A549 (cell line): ENCODE measurements around the gene LTBP3. TPM values are rescaled to one million over a fixed set of nuclear protein-coding genes. Genes with fewer than 3 reads are reported as not detected.

Experiments used
- ATAC-seq, 2 experiments: fragments of 200-7000 bp in 1 of 2; fragments of >200 bp in 1 of 2; cut with Nextera tagmentation in 1 of 2; cut with Tn5 transposase in 1 of 2; 3 replicates each; pipeline versions ENCODE4 v1.8.0 to v1.9.1; 2018 to 2020; ENCODE audit warnings: mild to moderate bottlenecking in 1 of 2, moderate library complexity in 1 of 2
- CTCF ChIA-PET: fragments of 300-600 bp; sonication (Branson Sonifier 250); formaldehyde crosslinking; extraction: SDS; loops from one replicate; lab custom pipeline; 2021; ENCODE audit warnings: antibody characterized with exemption, inconsistent platforms; lab: Yijun Ruan, JAX
- POLR2A ChIA-PET: fragments of 350-600 bp; formaldehyde crosslinking; extraction: SDS; loops from one replicate; lab custom pipeline; 2021; ENCODE audit warnings: antibody characterized with exemption, inconsistent platforms; lab: Yijun Ruan, JAX
- DNase-seq, 2 experiments: peaks; one replicate each; pipeline versions ENCODE4 v3.0.0 to v3.0.0-alpha.2; 2011 to 2016; ENCODE audit warnings: low read depth in 1 of 2, low spot score in 1 of 2
- FAIRE-seq: peaks from 2 replicates; lab custom pipeline; 2011; peaks lifted over from hg19 to GRCh38; lab: Jason Lieb, UNC
- H3K27ac ChIP-seq, 2 experiments: fragments of >200 bp; sonication (Bioruptor Twin); formaldehyde crosslinking; 3 replicates each; pipeline ENCODE4 v1.5.1; 2016 to 2017
- H3K4me1 ChIP-seq: fragments of >200 bp; sonication (Bioruptor Twin); formaldehyde crosslinking; 3 replicates; pipeline ENCODE4 v1.6.1; 2016
- H3K4me2 ChIP-seq: fragments of >200 bp; sonication (Bioruptor Twin); formaldehyde crosslinking; 3 replicates; pipeline ENCODE4 v1.6.1; 2016
- H3K4me3 ChIP-seq: fragments of >200 bp; sonication (Bioruptor Twin); formaldehyde crosslinking; 3 replicates; pipeline ENCODE4 v1.5.1; 2016
- H3K9me3 ChIP-seq: fragments of >200 bp; sonication (Bioruptor Twin); formaldehyde crosslinking; 3 replicates; pipeline ENCODE4 v1.6.1; 2016
- ATOH8 ChIP-seq: fragments of 250-450 bp; sonication (Bioruptor Pico); IDR thresholded peaks from 2 replicates; pipeline ENCODE4 v1.5.0; 2020; ENCODE audit warnings: low read depth, mild to moderate bottlenecking, moderate library complexity
- CBX2 ChIP-seq: fragments of 200-600 bp; sonication (generic); IDR thresholded peaks from 2 replicates; pipeline ENCODE4 v1.6.1; 2016; ENCODE audit warnings: low read depth, mild to moderate bottlenecking, borderline replicate concordance
- CHD2 ChIP-seq: fragments of 150-350 bp; IDR thresholded peaks from 2 replicates; pipeline ENCODE4 v1.6.1; 2014; ENCODE audit warnings: low read length; ENCODE audit not compliant: partially characterized antibody
- E2F6 ChIP-seq: IDR thresholded peaks from 2 replicates; pipeline ENCODE4 v1.6.1; 2012; ENCODE audit warnings: low read depth, borderline replicate concordance
- EHMT2 ChIP-seq: fragments of 200-600 bp; sonication (generic); IDR thresholded peaks from 2 replicates; pipeline ENCODE4 v1.6.1; 2016; ENCODE audit warnings: antibody characterized with exemption, low read depth, mild to moderate bottlenecking, moderate library complexity
- ELK1 ChIP-seq: fragments of 150-350 bp; IDR thresholded peaks from 2 replicates; pipeline ENCODE4 v1.6.1; 2014; ENCODE audit warnings: low read depth, mild to moderate bottlenecking, low read length
- ESRRA ChIP-seq: fragments of 150-350 bp; IDR thresholded peaks from 2 replicates; pipeline ENCODE4 v1.6.1; 2014; ENCODE audit warnings: mild to moderate bottlenecking, low read length, borderline replicate concordance
- FOSL2 ChIP-seq, 2 experiments: fragments of 450-650 bp in 1 of 2; fragments of >200 bp in 1 of 2; sonication (Bioruptor Twin) in 1 of 2; formaldehyde crosslinking; IDR thresholded peaks; 2 replicates each; pipeline versions ENCODE4 v1.5.0 to v1.6.1; 2016 to 2020; ENCODE audit warnings: mild to moderate bottlenecking in 1 of 2, moderate library complexity in 1 of 2
- GATA3 ChIP-seq: IDR thresholded peaks from 2 replicates; pipeline ENCODE4 v1.6.1; 2012; ENCODE audit warnings: borderline replicate concordance
- HEYL ChIP-seq: fragments of 250-450 bp; sonication (Bioruptor Pico); IDR thresholded peaks from 2 replicates; pipeline ENCODE4 v1.8.0; 2021; ENCODE audit warnings: mild to moderate bottlenecking, moderate library complexity
- JUNB ChIP-seq: fragments of >200 bp; sonication (Bioruptor Twin); formaldehyde crosslinking; IDR thresholded peaks from 2 replicates; pipeline ENCODE4 v1.6.1; 2016
- MYC ChIP-seq: IDR thresholded peaks from 2 replicates; pipeline ENCODE4 v1.6.1; 2012; ENCODE audit warnings: mild to moderate bottlenecking, inconsistent platforms, low read length, improper control_type of control experiment, borderline replicate concordance
- NFE2L2 ChIP-seq: fragments of 150-350 bp; conservative IDR thresholded peaks from 2 replicates; pipeline ENCODE4 v1.6.1; 2014; ENCODE audit warnings: low read length
- NPAS2 ChIP-seq: fragments of 250-450 bp; sonication (Bioruptor Pico); IDR thresholded peaks from 2 replicates; pipeline ENCODE4 v1.8.0; 2022; ENCODE audit warnings: mild to moderate bottlenecking, moderate library complexity, borderline replicate concordance
- NR3C1 ChIP-seq: fragments of >200 bp; sonication (Bioruptor Twin); formaldehyde crosslinking; IDR thresholded peaks from 3 replicates; pipeline ENCODE4 v1.6.1; 2017
- POLR2A ChIP-seq: IDR thresholded peaks from 2 replicates; pipeline ENCODE4 v1.6.1; 2012; ENCODE audit warnings: mild to moderate bottlenecking, low read length
- POLR2AphosphoS2 ChIP-seq: conservative IDR thresholded peaks from 2 replicates; pipeline ENCODE4 v1.6.1; 2012; ENCODE audit warnings: low read length, improper control_type of control experiment, inconsistent platforms
- RFX5 ChIP-seq: fragments of 450-650 bp; IDR thresholded peaks from 2 replicates; pipeline ENCODE4 v1.7.1; 2014; ENCODE audit warnings: antibody characterized with exemption, mild to moderate bottlenecking, moderate library complexity
- ZFP36 ChIP-seq: fragments of 450-650 bp; IDR thresholded peaks from 2 replicates; pipeline ENCODE4 v1.6.1; 2014; ENCODE audit warnings: borderline replicate concordance; ENCODE audit not compliant: partially characterized antibody
- WGBS: methylation state at CpG from one replicate; pipeline ENCODE4 v1.1.6; 2017; ENCODE audit errors: missing lambda C conversion rate; 5-methylcytosine and 5-hydroxymethylcytosine counted together
- polyA plus RNA-seq, 4 experiments: library from polyadenylated mRNA; depleted of rRNA in 3 of 4; stranded (reverse); fragments of >200 nt; fragmentation: RNase III in 1 of 4; extraction: RNeasy Plus Mini Kit Qiagen cat#74134 plus additional on column Dnase treatment in 1 of 4; gene quantifications; 2 replicates in 3 of 4; 3 replicates in 1 of 4; pipeline ENCODE4 v1.2.3, GENCODE V29; 2011 to 2017
- TF ChIP-seq, protein P1 (sequence below): fragments of >200 bp; sonication (Bioruptor Twin); formaldehyde crosslinking; IDR thresholded peaks from 2 replicates; pipeline ENCODE4 v1.6.1; 2016

The LTBP3 gene
- polyA plus RNA-seq, 2 of the 4 experiments (the other 2 are of a cell fraction), result 28.6 to 123 TPM

- Histone ChIP-seq H3K9me3 (no peaks in the 10 kb centered on the region), H3K27ac (peak overlapping the region; percentile 94 to 99; a peak in 4 of 6 replicates), H3K4me1 (peaks cover 43% of the 10 kb centered on the region), H3K4me3 (no peak overlapping the region), H3K4me2 (no peak overlapping the region; the same call in 2 of the 3 replicates)
- no peak for DNase-seq
- no peak for ATAC-seq
- no peak for FAIRE-seq
- ChIA-PET POLR2A (interaction anchor here (4.1 kb wide), 1 partner anchor 9 kb away, joined by 51 read pairs; the partner anchor contains the start of genes FAM89B and ZNRD2), CTCF (interaction anchor here (0.7 to 16.3 kb wide), 6 partner anchors 10 to 52 kb away, joined by 4 to 393 read pairs (median 17); partner anchors contain the start of genes EHBP1L1, FAM89B and ZNRD2)
- WGBS, result 87% methylated on average over 7 of the region's 7 CpGs
- TF ChIP-seq CHD2 (no peak), CBX2 (no peak)
- TF ChIP-seq, all 56 proteins: peak for 0
These were observed 3.9 kb upstream of the LTBP3 start for GRCh38 chr11:65562020-65562419.

- FAIRE-seq, result peak; percentile 59
- ChIA-PET POLR2A (interaction anchor here (0.5 to 4.1 kb wide), 10 partner anchors 8 to 140 kb away, joined by 3 to 51 read pairs (median 4); partner anchors contain the start of genes FAM89B, PCNX3, SCYL1 and ZNRD2), CTCF (interaction anchor here (0.8 to 16.3 kb wide), 10 partner anchors 9 to 146 kb away, joined by 3 to 393 read pairs (median 6); partner anchors contain the start of genes FAM89B and ZNRD2)
- peak; percentile 52 to 67 for ATAC-seq
- Histone ChIP-seq H3K4me1 (peaks cover 52% of the 10 kb centered on the region), H3K4me3 (no peak overlapping the region), H3K27ac (peak overlapping the region; percentile 94 to 99), H3K4me2 (peak overlapping the region; percentile 98), H3K9me3 (no peaks in the 10 kb centered on the region)
- TF ChIP-seq E2F6 (no peak), RFX5 (no peak), FOSL2 (IDR thresholded peaks at IDR 0.05) (no peak), FOSL2 (CRISPR knock-in tag; IDR thresholded peaks at IDR 0.05) (peak; percentile 16; the same call in 1 of the 2 replicates), HEYL (CRISPR knock-in tag) (no peak), NPAS2 (CRISPR knock-in tag) (no peak), GATA3 (0 out of 2 replicates have a peak, but pooled peaks have one; percentile 7), NR3C1 (no peak), ESRRA (no peak), NFE2L2 (no peak), MYC (no peak), JUNB (no peak), ZFP36 (no peak), ELK1 (no peak), POLR2A (peak; percentile 45; the same call in 1 of the 2 replicates), EHMT2 (no peak), ATOH8 (no peak), POLR2AphosphoS2 (no peak)
- TF ChIP-seq, protein P1, sequence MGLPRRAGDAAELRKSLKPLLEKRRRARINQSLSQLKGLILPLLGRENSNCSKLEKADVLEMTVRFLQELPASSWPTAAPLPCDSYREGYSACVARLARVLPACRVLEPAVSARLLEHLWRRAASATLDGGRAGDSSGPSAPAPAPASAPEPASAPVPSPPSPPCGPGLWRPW, result no peak
- peak; percentile 74 to 86 for DNase-seq
- 10% methylated on average over 14 of the region's 15 CpGs for whole genome bisulfite sequencing
These were observed 2.6 kb upstream of the LTBP3 start for GRCh38 chr11:65560555-65561418.
